C4-2B (cell line): Measurements from ENCODE around the gene NIPBL.

Source experiments
- ZFX ChIP-seq: fragments of 450-650 bp; IDR thresholded peaks from 2 replicates; pipeline ENCODE4 v1.6.1; 2017
- TF ChIP-seq, protein P1 (sequence below): fragments of 450-650 bp; conservative IDR thresholded peaks from 2 replicates; pipeline ENCODE4 v1.5.1; 2017; ENCODE audit warnings: mild to moderate bottlenecking

DNA sequence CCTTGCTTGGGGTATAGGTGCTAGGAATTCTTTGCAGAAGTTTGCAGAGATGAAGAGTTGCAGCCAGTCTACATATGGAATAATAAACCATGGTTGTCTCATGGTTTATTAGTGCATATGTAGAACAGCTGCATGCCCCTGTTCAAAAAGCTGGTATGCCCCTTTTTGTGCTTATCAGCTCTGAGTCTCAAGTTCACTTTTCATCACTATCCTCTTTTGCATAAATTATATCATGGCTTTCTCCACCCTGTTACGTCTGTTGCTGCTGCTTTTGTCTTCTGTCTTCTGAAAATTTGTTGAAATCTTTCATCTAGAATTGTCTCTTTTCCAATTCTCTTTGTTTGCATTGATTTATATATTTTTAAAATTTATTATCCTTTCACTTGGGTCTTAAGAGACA, 200.6 kb downstream of the NIPBL start:
- TF ChIP-seq, protein P1, sequence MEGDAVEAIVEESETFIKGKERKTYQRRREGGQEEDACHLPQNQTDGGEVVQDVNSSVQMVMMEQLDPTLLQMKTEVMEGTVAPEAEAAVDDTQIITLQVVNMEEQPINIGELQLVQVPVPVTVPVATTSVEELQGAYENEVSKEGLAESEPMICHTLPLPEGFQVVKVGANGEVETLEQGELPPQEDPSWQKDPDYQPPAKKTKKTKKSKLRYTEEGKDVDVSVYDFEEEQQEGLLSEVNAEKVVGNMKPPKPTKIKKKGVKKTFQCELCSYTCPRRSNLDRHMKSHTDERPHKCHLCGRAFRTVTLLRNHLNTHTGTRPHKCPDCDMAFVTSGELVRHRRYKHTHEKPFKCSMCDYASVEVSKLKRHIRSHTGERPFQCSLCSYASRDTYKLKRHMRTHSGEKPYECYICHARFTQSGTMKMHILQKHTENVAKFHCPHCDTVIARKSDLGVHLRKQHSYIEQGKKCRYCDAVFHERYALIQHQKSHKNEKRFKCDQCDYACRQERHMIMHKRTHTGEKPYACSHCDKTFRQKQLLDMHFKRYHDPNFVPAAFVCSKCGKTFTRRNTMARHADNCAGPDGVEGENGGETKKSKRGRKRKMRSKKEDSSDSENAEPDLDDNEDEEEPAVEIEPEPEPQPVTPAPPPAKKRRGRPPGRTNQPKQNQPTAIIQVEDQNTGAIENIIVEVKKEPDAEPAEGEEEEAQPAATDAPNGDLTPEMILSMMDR, result no peak
- no peak for TF ChIP-seq ZFX
